T47D (cell line): ENCODE measurements around the gene OSBPL10.
"Not testable (repeated sequence)": the region's sequence is repeated elsewhere in the genome, so short reads cannot be mapped to it uniquely, and the experiment has no call there.

Experiments
- DNase-seq, 2 experiments: peaks; one replicate each; pipeline versions ENCODE4 v3.0.0 to v3.0.0-alpha.2; 2011 to 2012; ENCODE audit warnings: low read depth in 1 of 2, low spot score in 1 of 2
- JUND ChIP-seq: IDR thresholded peaks from 2 replicates; pipeline ENCODE4 v1.6.1; 2012; ENCODE audit warnings: low read depth
- in situ Hi-C: cut with HindIII; loops from 2 replicates; pipeline ENCODE4 v1.10.0; 2016; ENCODE audit warnings: low sequenced_read_pairs, low pct_unique_long_range_greater_than_20kb

Gene OSBPL10

DNA sequence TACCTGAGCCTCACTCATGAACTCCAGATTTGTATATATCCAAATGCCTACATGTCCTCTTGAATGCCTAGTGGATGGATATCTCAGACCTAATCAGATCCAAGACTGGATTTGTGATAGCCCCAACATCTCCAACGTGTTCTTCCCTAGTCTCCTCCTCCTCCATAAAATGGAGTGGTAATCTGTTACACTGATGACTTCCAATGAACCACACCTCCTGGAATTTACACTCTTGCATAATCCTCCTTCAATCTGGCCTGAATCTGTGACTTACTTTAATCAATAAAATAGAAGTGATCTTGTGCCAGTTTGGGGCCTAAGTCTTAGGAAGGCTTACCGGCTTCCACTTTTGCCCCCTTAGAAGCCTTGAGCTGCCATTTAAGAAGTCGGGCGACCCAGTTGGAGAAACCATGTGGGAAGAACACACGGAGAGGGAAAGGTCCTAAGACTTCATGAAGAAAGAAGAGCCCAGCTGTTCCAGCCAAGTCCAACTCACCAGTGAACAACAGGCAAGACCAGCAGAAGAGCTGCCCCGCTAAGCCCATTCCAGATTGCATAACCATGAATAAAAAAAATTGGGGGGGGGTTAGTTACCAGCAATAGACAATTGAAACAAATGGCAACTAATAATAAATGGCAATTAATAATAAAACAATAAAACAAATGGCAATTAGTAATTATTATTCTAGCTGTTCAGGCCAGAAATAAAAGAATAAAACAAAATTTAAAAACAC is 284.1 kb downstream of the OSBPL10 start:
- no peak for TF ChIP-seq JUND
- no peak for DNase-seq
- in situ Hi-C loops = no loop called here

- DNase-seq = no peak
- in situ Hi-C loops = no loop called here
- TF ChIP-seq JUND = no peak
These were observed 285.1 kb downstream of the OSBPL10 start for GRCh38 chr3:31696009-31696297.

- no peak for TF ChIP-seq JUND
- peak in 1 of 2 experiments; percentile 46 for DNase-seq
- in situ Hi-C loops = no loop called here
These were observed 285.6 kb downstream of the OSBPL10 start for GRCh38 chr3:31695280-31696008.

DNA sequence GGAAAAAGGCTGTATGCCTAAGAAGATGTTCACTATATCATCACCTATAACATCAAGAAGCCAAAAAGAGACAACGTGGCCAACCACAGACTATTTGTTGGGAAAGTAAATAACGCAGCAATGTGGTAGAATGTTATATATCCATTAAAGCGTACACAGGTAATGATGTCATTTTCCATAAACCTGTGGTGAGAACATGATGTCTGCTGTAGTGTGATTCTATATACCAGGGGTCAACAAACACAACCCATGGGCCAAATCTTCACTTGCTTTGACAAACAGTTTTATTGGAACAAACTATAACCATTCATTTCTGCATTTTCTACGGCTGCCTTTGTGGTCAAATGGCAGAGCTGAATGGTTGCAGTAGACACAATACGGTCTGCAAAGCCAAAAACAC is 287.7 kb downstream of the OSBPL10 start:
- no peak for DNase-seq
- no peak for TF ChIP-seq JUND
- in situ Hi-C loops = no loop called here

DNA sequence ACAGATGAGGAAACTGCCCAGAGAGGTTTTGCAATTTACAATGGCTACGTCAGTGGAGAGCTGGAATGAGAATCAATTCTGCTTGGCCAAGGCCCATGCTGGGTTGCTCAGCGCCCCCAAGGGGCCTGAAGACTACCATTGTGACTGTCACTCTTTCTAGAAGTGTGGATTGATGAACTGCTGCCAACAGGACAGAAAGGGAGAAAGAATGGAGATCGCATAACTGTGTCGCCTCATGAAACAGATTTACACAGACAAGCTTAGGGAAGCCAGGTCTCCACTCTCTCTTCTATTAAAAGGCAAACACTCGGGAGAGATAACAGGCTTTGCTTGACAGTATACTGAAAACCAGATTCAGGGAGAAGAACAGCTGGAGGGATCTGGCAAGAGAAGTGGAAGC is 288.3 kb downstream of the OSBPL10 start:
- no peak for TF ChIP-seq JUND
- in situ Hi-C loops = no loop called here
- DNase-seq = no peak

- TF ChIP-seq JUND = no peak
- DNase-seq = no peak
- in situ Hi-C loops = no loop called here
These were observed 290.3 kb downstream of the OSBPL10 start for GRCh38 chr3:31690771-31691170.

GRCh38 chr3:31689523-31689922 is 291.5 kb downstream of the OSBPL10 start:
- DNase-seq, in situ Hi-C loops: not testable (repeated sequence)

- no peak for TF ChIP-seq JUND
- in situ Hi-C loops = no loop called here
These were observed 292.1 kb downstream of the OSBPL10 start for GRCh38 chr3:31688984-31689383.

DNA sequence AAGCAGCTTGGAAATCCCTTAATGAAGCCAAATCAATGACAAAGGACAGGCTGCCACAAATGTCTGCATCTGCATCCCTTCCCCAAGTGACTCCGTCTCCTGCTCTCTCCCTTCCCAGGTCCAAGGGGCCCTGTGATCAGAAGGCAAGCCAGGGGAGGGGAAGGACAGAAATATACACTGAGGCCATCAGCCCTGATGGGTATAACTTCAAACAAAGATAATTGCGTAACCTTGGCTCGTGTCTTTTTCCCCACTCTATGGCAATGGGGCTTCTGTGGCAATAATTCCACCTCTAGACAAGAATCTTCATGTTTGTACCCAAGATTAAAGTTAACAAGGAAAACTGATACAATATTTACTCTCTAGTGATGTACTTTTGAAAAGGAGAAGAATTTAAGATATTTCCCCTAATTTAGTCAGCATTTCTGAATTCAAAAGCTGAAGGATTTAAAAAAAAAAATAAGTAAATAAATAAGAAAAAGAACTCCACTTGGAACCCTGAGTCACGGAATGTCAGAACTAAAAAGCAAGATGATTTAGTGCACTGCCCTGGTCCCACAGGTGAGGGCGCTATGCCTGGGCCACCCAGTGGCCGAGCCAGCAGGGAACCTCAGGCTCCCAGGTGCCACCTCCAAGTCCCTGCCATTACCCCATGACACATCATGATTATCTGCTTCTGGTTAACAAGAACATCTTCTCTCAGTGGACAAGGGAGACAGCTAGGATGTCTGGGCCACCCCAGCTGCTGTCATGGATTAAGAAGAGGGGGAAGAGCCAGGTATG is 293.9 kb downstream of the OSBPL10 start:
- TF ChIP-seq JUND = no peak
- in situ Hi-C loops = no loop called here

More at GRCh38 chr3:31688984-31689383, 292.1 kb downstream of the OSBPL10 start:
- DNase-seq = no peak

GRCh38 chr3:31680072-31680870 is 300.8 kb downstream of the OSBPL10 start:
- no peak for TF ChIP-seq JUND
- in situ Hi-C loops = no loop called here
- no peak for DNase-seq

More for the DNA sequence above, 293.9 kb downstream of the OSBPL10 start:
- DNase-seq = no peak

DNA sequence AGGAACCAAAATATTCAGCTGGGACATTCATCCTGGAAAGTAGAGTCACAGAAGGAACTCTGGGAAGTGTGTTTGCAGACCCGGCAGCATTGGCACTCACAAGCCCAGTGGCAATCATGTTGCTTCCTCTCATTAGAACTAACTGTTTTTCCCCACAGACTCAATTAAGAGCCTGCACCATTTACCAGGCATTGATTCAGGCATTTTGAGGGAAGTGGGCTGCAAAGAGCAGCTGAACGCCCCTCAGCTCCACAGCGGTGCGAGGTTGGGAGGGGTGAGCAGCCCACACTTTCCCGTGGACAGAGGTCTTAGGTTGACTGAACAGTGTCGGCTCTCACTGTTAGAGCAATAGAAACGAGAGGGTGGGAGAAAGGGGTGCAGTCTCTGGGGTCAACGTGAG is 304.5 kb downstream of the OSBPL10 start:
- in situ Hi-C loops = no loop called here
- no peak for DNase-seq
- TF ChIP-seq JUND = no peak

- in situ Hi-C loops = no loop called here
- TF ChIP-seq JUND = no peak
- no peak for DNase-seq
These were observed 307.1 kb downstream of the OSBPL10 start for GRCh38 chr3:31673950-31674349.
